Liver (tissue), 9 donors: ENCODE data around the gene PVRIG. TPM values are rescaled to one million over a fixed set of nuclear protein-coding genes. Genes with fewer than 3 reads are reported as not detected.
A peak's percentile ranks its signal among the peaks of the same experiment; 100 is the strongest.

Source experiments
- DNase-seq: peaks from one replicate; pipeline ENCODE4 v3.0.0-alpha.2; 2017; ENCODE audit warnings: low spot score
- H3K27ac ChIP-seq, 2 donors: one replicate each; pipeline ENCODE4 v1.7.0; 2013; ENCODE audit warnings: inconsistent platforms in 2 of 2, low read length in 2 of 2, control low read depth in 1 of 2, low read depth in 1 of 2, mild to moderate bottlenecking in 1 of 2
- H3K27me3 ChIP-seq, 4 donors: one replicate each; pipeline versions ENCODE4 v1.6.1 to v1.7.0; 2013; ENCODE audit warnings: low read length in 3 of 4, inconsistent platforms in 1 of 4, mild to moderate bottlenecking in 1 of 4, moderate library complexity in 1 of 4; ENCODE audit not compliant: control insufficient read depth in 4 of 4, insufficient read depth in 4 of 4
- H3K36me3 ChIP-seq, 4 donors: one replicate each; pipeline versions ENCODE4 v1.6.1 to v1.7.0; 2013; ENCODE audit warnings: low read length in 3 of 4, mild to moderate bottlenecking in 3 of 4, low read depth in 1 of 4, moderate library complexity in 1 of 4; ENCODE audit not compliant: control insufficient read depth in 4 of 4, insufficient read depth in 3 of 4
- H3K4me1 ChIP-seq, 4 donors: one replicate each; pipeline versions ENCODE4 v1.6.1 to v1.7.0; 2013; ENCODE audit warnings: low read length in 3 of 4, mild to moderate bottlenecking in 3 of 4, moderate library complexity in 1 of 4; ENCODE audit not compliant: control insufficient read depth in 4 of 4, insufficient read depth in 4 of 4
- H3K4me3 ChIP-seq, 3 donors: one replicate each; pipeline versions ENCODE4 v1.6.1 to v1.7.0; 2013; ENCODE audit warnings: low read length in 3 of 3, control low read depth in 1 of 3, low read depth in 1 of 3, mild to moderate bottlenecking in 1 of 3
- H3K9ac ChIP-seq, 2 donors: one replicate each; pipeline ENCODE4 v1.7.0; 2013; ENCODE audit warnings: low read length in 2 of 2, mild to moderate bottlenecking in 2 of 2, moderate library complexity in 2 of 2, control low read depth in 1 of 2, low read depth in 1 of 2
- H3K9me3 ChIP-seq, 4 donors: one replicate each; pipeline versions ENCODE4 v1.6.1 to v1.7.0; 2013; ENCODE audit warnings: low read length in 3 of 4; ENCODE audit not compliant: control insufficient read depth in 4 of 4
- ATF3 ChIP-seq: IDR thresholded peaks from 2 replicates; pipeline ENCODE4 v1.6.1; 2016; ENCODE audit warnings: antibody characterized with exemption
- CTCF ChIP-seq: fragments of 150-350 bp; IDR thresholded peaks from 2 replicates; pipeline ENCODE4 v1.5.1; 2017; ENCODE audit warnings: improper control_type of control experiment, low read depth, low read length; ENCODE audit not compliant: missing input control
- EGR1 ChIP-seq, 2 donors: IDR thresholded peaks; 2 replicates each; pipeline ENCODE4 v1.6.1; 2016 to 2018; ENCODE audit warnings: antibody characterized with exemption in 2 of 2, low read depth in 2 of 2
- FOXA1 ChIP-seq: IDR thresholded peaks from 2 replicates; pipeline ENCODE4 v1.6.1; 2016; ENCODE audit warnings: antibody characterized with exemption
- FOXA2 ChIP-seq: IDR thresholded peaks from 2 replicates; pipeline ENCODE4 v1.6.1; 2016; ENCODE audit warnings: antibody characterized with exemption
- GABPA ChIP-seq, 2 donors: IDR thresholded peaks in 1 of 2; conservative IDR thresholded peaks in 1 of 2; 2 replicates each; pipeline ENCODE4 v1.6.1; 2016; ENCODE audit warnings: antibody characterized with exemption in 2 of 2, mild to moderate bottlenecking in 1 of 2, moderate library complexity in 1 of 2
- HNF4A ChIP-seq, 2 donors: conservative IDR thresholded peaks; 2 replicates each; pipeline ENCODE4 v1.6.1; 2016; ENCODE audit warnings: antibody characterized with exemption in 2 of 2, mild to moderate bottlenecking in 2 of 2
- HNF4G ChIP-seq: IDR thresholded peaks from 2 replicates; pipeline ENCODE4 v1.6.1; 2016; ENCODE audit warnings: antibody characterized with exemption
- JUND ChIP-seq, 2 donors: IDR thresholded peaks; 2 replicates each; pipeline ENCODE4 v1.6.1; 2016; ENCODE audit warnings: antibody characterized with exemption in 2 of 2
- MAX ChIP-seq: IDR thresholded peaks from 2 replicates; pipeline ENCODE4 v1.6.1; 2016; ENCODE audit warnings: antibody characterized with exemption
- NR2F2 ChIP-seq: IDR thresholded peaks from 2 replicates; pipeline ENCODE4 v1.6.1; 2016; ENCODE audit warnings: antibody characterized with exemption
- RAD21 ChIP-seq, 2 donors: IDR thresholded peaks; 2 replicates each; pipeline ENCODE4 v1.6.1; 2016; ENCODE audit warnings: antibody characterized with exemption in 2 of 2, mild to moderate bottlenecking in 2 of 2
- REST ChIP-seq: IDR thresholded peaks from 2 replicates; pipeline ENCODE4 v1.6.1; 2016; ENCODE audit warnings: antibody characterized with exemption, mild to moderate bottlenecking
- RXRA ChIP-seq, 2 donors: IDR thresholded peaks; 2 replicates each; pipeline ENCODE4 v1.6.1; 2017 to 2018; ENCODE audit warnings: antibody characterized with exemption in 2 of 2, mild to moderate bottlenecking in 1 of 2
- SP1 ChIP-seq: IDR thresholded peaks from 2 replicates; pipeline ENCODE4 v1.6.1; 2018; ENCODE audit warnings: antibody characterized with exemption, mild to moderate bottlenecking
- TAF1 ChIP-seq: conservative IDR thresholded peaks from 2 replicates; pipeline ENCODE4 v1.6.1; 2016; ENCODE audit warnings: antibody characterized with exemption, mild to moderate bottlenecking
- YY1 ChIP-seq: IDR thresholded peaks from 2 replicates; pipeline ENCODE4 v1.6.1; 2016; ENCODE audit warnings: antibody characterized with exemption, mild to moderate bottlenecking
- WGBS: extraction: QIAGEN DNeasy Blood & Tissue Kit; methylation state at CpG from one replicate; pipeline ENCODE4 v1.1.7; 2013; 5-methylcytosine and 5-hydroxymethylcytosine counted together
- polyA plus RNA-seq, 2 donors: library from polyadenylated mRNA; stranded (reverse) in 1 of 2; unstranded in 1 of 2; fragments of 200-250 nt in 1 of 2; fragments of >200 nt in 1 of 2; fragmentation: Nextera tagmentation in 1 of 2; extraction: Ambion mirVana in 1 of 2; gene quantifications; one replicate each; pipeline versions ENCODE4 v1.2.1 to v1.2.3, GENCODE V29; 2013 to 2015
- total RNA-seq, 2 donors: library from RNA; depleted of rRNA; stranded (reverse); fragments of >200 nt; gene quantifications; one replicate each; pipeline ENCODE4 v1.2.3, GENCODE V29; 2014
- TF ChIP-seq, protein P1 (sequence below): IDR thresholded peaks from 2 replicates; pipeline ENCODE4 v1.6.1; 2016; ENCODE audit warnings: antibody characterized with exemption
- donor health status: healthy.
- donor health status: healthy.
- donor health status: healthy.
- donor health status: healthy.
- donor health status: healthy.

Gene PVRIG
- total and polyA plus RNA-seq, 4 donors: 0.37 to 0.81 (median 0.58) TPM

DNA sequence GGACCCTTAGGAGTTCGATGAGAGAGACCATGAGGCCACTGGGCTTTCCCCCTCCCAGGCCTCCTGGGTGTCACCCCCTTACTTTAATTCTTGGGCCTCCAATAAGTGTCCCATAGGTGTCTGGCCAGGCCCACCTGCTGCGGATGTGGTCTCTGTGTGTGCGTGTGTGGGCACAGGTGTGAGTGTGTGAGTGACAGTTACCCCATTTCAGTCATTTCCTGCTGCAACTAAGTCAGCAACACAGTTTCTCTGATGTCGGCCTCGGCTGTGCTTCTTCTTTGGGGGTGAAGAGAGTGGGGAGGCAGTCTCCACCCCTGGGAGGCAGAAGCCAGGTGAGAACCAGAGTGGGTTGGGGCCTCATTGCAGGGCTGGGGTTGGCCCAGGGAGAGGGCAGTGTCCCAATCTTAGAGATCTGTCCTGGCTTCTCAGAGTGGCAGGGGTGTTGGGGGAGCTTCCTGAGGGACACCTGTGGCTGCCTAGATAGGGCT lies 1.5 kb downstream of the PVRIG start (continued):
- TF ChIP-seq CTCF: no peak
- TF ChIP-seq SP1: no peak
- no peak for TF ChIP-seq FOXA1
- no peak for TF ChIP-seq ATF3
- TF ChIP-seq GABPA (IDR thresholded peaks at IDR 0.05 in 1 of 2, conservative IDR thresholded peaks at IDR 0.05 in 1 of 2): no peak

GRCh38 chr7:100221767-100222444 lies 2.2 kb downstream of the PVRIG start:
- DNase-seq: no peak
- H3K4me1 ChIP-seq: peaks cover 0 to 6% (median 1%) of the 10 kb centered on the region in 4 donors
- TF ChIP-seq HNF4A (conservative IDR thresholded peaks at IDR 0.05): no peak
- no peak for TF ChIP-seq JUND (IDR thresholded peaks at IDR 0.05)
- TF ChIP-seq CTCF: no peak
- TF ChIP-seq FOXA1: no peak
- TF ChIP-seq MAX: no peak
- no peak for TF ChIP-seq HNF4G
- no peak for TF ChIP-seq ATF3
- no peak for TF ChIP-seq RXRA (IDR thresholded peaks at IDR 0.05)
- no peak for TF ChIP-seq FOXA2
- TF ChIP-seq, protein P1, sequence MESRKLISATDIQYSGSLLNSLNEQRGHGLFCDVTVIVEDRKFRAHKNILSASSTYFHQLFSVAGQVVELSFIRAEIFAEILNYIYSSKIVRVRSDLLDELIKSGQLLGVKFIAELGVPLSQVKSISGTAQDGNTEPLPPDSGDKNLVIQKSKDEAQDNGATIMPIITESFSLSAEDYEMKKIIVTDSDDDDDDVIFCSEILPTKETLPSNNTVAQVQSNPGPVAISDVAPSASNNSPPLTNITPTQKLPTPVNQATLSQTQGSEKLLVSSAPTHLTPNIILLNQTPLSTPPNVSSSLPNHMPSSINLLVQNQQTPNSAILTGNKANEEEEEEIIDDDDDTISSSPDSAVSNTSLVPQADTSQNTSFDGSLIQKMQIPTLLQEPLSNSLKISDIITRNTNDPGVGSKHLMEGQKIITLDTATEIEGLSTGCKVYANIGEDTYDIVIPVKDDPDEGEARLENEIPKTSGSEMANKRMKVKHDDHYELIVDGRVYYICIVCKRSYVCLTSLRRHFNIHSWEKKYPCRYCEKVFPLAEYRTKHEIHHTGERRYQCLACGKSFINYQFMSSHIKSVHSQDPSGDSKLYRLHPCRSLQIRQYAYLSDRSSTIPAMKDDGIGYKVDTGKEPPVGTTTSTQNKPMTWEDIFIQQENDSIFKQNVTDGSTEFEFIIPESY: no peak
- TF ChIP-seq REST: no peak
- TF ChIP-seq GABPA (IDR thresholded peaks at IDR 0.05 in 1 of 2, conservative IDR thresholded peaks at IDR 0.05 in 1 of 2): no peak
- TF ChIP-seq RAD21 (IDR thresholded peaks at IDR 0.05): no peak
- TF ChIP-seq YY1: no peak
- no peak for TF ChIP-seq NR2F2
- no peak for TF ChIP-seq EGR1 (IDR thresholded peaks at IDR 0.05; ENCODE audit: low read depth in 2 of 2)
- no peak for TF ChIP-seq SP1
- TF ChIP-seq TAF1: no peak
- peak overlapping the region in 1 of 2 donors; percentile 36 for H3K9ac ChIP-seq
- peak overlapping the region; percentile 33 to 77 for H3K27ac ChIP-seq
- H3K9me3 ChIP-seq: no peaks in the 10 kb centered on the region
- WGBS: 90% methylated on average over 14 of the region's 14 CpGs
- no peak overlapping the region for H3K4me3 ChIP-seq
- H3K36me3 ChIP-seq: peaks cover 0 to 2% (median 0%) of the 10 kb centered on the region in 4 donors
- H3K27me3 ChIP-seq: no peaks in the 10 kb centered on the region
